Nephron (organoid): Measurements from ENCODE around the gene UVRAG.
"Not testable (repeated sequence)": the region's sequence is repeated elsewhere in the genome, so short reads cannot be mapped to it uniquely, and the experiment has no call there.

Source experiments
- H3K27ac Mint-ChIP-seq, 3 experiments: 2 replicates each; pipeline ENCODE4 v1.8.0; 2020; ENCODE audit warnings: mixed read lengths in 3 of 3, mild to moderate bottlenecking in 2 of 3, moderate library complexity in 1 of 3
- H3K27me3 Mint-ChIP-seq: 2 replicates; pipeline ENCODE4 v1.8.0; 2021; ENCODE audit warnings: low read depth, mild to moderate bottlenecking, moderate library complexity, mixed read lengths
- H3K36me3 Mint-ChIP-seq: 2 replicates; pipeline ENCODE4 v1.8.0; 2020; ENCODE audit warnings: low read depth, mixed read lengths
- H3K4me1 Mint-ChIP-seq: 2 replicates; pipeline ENCODE4 v1.8.0; 2020; ENCODE audit warnings: mixed read lengths
- H3K4me3 Mint-ChIP-seq, 3 experiments: 2 replicates each; pipeline ENCODE4 v1.8.0; 2020; ENCODE audit warnings: mild to moderate bottlenecking in 3 of 3, mixed read lengths in 3 of 3, moderate library complexity in 2 of 3
- H3K9me3 Mint-ChIP-seq: 2 replicates; pipeline ENCODE4 v1.8.0; 2020; ENCODE audit warnings: mixed read lengths
- CTCF ChIP-seq, 3 experiments: fragments of 200-600 bp; sonication (generic); IDR thresholded peaks; one replicate each; pipeline ENCODE4 v1.5.0; 2021; ENCODE audit warnings: antibody characterized with exemption in 3 of 3; ENCODE audit not compliant: unreplicated experiment in 3 of 3

UVRAG gene

GRCh38 chr11:75929706-75930105 is 114.7 kb downstream of the UVRAG start:
- H3K27me3 Mint-ChIP-seq: no peaks in the 10 kb centered on the region
- peaks cover 7% of the 10 kb centered on the region for H3K36me3 Mint-ChIP-seq
- H3K4me3 Mint-ChIP-seq: no peak overlapping the region
- no peak overlapping the region for H3K27ac Mint-ChIP-seq
- no peaks in the 10 kb centered on the region for H3K9me3 Mint-ChIP-seq
- peaks cover 15% of the 10 kb centered on the region for H3K4me1 Mint-ChIP-seq
- TF ChIP-seq CTCF (IDR thresholded peaks at IDR 0.05; ENCODE audit: unreplicated experiment in 3 of 3): no peak

- peaks cover 7% of the 10 kb centered on the region for H3K36me3 Mint-ChIP-seq
- H3K4me1 Mint-ChIP-seq: peaks cover 11% of the 10 kb centered on the region
- H3K27ac Mint-ChIP-seq: no peak overlapping the region
- no peaks in the 10 kb centered on the region for H3K9me3 Mint-ChIP-seq
- no peaks in the 10 kb centered on the region for H3K27me3 Mint-ChIP-seq
- no peak for TF ChIP-seq CTCF (IDR thresholded peaks at IDR 0.05; ENCODE audit: unreplicated experiment in 3 of 3)
- no peak overlapping the region for H3K4me3 Mint-ChIP-seq
Measured at GRCh38 chr11:75930534-75930933, 115.5 kb downstream of the UVRAG start.

DNA sequence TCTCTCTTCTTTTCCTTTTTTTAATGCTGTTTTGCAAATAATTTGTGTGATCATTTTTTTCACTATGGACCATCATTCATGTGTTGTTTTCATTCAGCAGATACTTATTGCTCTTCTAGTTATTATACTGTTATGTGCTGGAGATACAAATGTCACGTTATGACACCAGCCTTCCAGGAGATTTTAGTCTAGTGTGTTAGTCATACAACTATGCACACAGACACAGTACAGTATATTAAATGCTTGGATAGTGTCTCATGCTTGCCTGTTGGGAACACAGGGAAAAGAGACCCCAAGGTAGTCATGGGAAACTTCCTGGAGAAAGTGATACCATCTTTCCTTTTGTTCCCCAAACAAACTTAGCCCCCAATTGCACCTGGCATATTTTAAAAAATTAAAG is 116.1 kb downstream of the UVRAG start:
- TF ChIP-seq CTCF (IDR thresholded peaks at IDR 0.05; ENCODE audit: unreplicated experiment in 3 of 3): no peak
- Mint-ChIP-seq H3K27ac (no peak overlapping the region), H3K36me3 (peaks cover 7% of the 10 kb centered on the region), H3K9me3 (no peaks in the 10 kb centered on the region), H3K4me3 (no peak overlapping the region), H3K4me1 (peaks cover 10% of the 10 kb centered on the region), H3K27me3 (no peaks in the 10 kb centered on the region)

DNA sequence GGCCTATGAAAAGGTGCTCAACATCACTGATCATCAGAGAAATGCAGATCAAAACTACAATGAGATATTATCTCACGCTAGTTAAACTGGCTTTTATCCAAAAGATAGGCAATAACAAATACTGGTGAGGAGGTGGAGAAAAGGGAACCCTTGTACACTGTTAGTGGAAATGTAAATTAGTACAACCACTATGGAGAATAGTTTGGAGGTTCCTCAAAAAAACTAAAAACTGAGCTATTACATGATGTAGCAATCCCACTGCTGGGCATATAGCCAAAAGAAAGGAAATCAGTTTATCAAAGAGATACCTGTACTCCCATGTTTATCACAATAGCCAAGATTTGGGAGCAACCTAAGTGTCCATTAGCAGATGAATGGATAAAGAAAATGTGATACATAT is 118.7 kb downstream of the UVRAG start:
- not testable (repeated sequence) for H3K4me3 Mint-ChIP-seq, H3K27ac Mint-ChIP-seq

DNA sequence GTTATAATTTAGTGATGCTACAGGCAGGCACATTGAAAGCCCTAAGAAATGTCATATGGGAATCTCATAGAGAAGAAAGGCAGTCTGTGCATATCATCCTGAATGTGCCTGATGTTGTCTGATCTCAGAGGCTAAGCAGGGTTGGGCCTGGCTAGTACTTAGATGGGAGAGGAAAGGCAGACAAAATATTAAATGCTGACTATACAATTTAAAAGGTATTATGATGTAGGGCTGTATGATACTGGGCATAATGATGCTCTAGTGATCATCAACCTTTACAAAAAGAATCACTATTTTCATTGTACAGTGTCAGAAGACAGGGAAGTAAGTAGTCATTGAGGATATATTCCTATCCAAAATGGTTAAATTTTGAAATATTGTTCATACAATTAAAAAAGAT is 119.8 kb downstream of the UVRAG start:
- Mint-ChIP-seq H3K9me3 (no peaks in the 10 kb centered on the region), H3K4me3 (no peak overlapping the region), H3K4me1 (peaks cover 3% of the 10 kb centered on the region), H3K27ac (no peak overlapping the region), H3K27me3 (no peaks in the 10 kb centered on the region), H3K36me3 (peaks cover 3% of the 10 kb centered on the region)
- TF ChIP-seq CTCF (IDR thresholded peaks at IDR 0.05; ENCODE audit: unreplicated experiment in 3 of 3): no peak

More for the DNA sequence above, 118.7 kb downstream of the UVRAG start:
- not testable (repeated sequence) for H3K27me3 Mint-ChIP-seq, H3K4me1 Mint-ChIP-seq, H3K36me3 Mint-ChIP-seq, H3K9me3 Mint-ChIP-seq

GRCh38 chr11:75938543-75938942 is 123.5 kb downstream of the UVRAG start:
- Mint-ChIP-seq H3K36me3 (no peaks in the 10 kb centered on the region), H3K4me3 (no peak overlapping the region)

More at GRCh38 chr11:75938543-75938942, 123.5 kb downstream of the UVRAG start:
- no peak overlapping the region for H3K27ac Mint-ChIP-seq
- peaks cover 3% of the 10 kb centered on the region for H3K4me1 Mint-ChIP-seq
- H3K9me3 Mint-ChIP-seq: no peaks in the 10 kb centered on the region
- TF ChIP-seq CTCF (IDR thresholded peaks at IDR 0.05; ENCODE audit: unreplicated experiment in 3 of 3): no peak
- no peaks in the 10 kb centered on the region for H3K27me3 Mint-ChIP-seq
